Measurements from ENCODE around the gene GRIP1.
A peak's percentile ranks its signal among the peaks of the same experiment; 100 is the strongest.

GRIP1 gene

DNA sequence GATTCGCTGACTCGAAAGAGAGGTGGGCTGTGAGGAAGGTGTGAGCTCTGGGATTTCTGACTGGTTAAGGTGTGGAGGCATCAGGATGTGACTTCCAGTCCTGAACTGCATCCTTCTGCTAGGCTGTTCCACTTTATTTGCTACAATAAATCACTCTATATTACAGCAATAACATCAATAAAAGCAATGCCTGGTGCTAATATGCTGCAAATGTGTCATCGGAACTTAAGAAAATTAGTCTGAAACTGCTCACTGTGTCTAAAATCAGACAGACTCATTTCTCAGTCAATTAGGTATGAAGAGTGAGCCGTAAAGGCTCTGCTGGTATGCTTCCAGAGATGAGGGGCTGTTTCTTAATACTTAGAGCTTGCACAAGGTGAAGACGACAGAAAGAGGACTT is 250.0 kb downstream of the GRIP1 start:
- DNase-seq, result no peak

- no peak for DNase-seq
Observed at GRCh38 chr12:66428261-66428660, 250.6 kb downstream of the GRIP1 start.

GRCh38 chr12:66426696-66427095 is 252.2 kb downstream of the GRIP1 start:
- DNase-seq, result no peak

- no peak for DNase-seq
Observed at GRCh38 chr12:66423266-66423665, 255.6 kb downstream of the GRIP1 start.

GRCh38 chr12:66418908-66419307 is 260.0 kb downstream of the GRIP1 start:
- DNase-seq, result no peak

- no peak for DNase-seq
Observed at GRCh38 chr12:66417217-66417616, 261.7 kb downstream of the GRIP1 start.

DNA sequence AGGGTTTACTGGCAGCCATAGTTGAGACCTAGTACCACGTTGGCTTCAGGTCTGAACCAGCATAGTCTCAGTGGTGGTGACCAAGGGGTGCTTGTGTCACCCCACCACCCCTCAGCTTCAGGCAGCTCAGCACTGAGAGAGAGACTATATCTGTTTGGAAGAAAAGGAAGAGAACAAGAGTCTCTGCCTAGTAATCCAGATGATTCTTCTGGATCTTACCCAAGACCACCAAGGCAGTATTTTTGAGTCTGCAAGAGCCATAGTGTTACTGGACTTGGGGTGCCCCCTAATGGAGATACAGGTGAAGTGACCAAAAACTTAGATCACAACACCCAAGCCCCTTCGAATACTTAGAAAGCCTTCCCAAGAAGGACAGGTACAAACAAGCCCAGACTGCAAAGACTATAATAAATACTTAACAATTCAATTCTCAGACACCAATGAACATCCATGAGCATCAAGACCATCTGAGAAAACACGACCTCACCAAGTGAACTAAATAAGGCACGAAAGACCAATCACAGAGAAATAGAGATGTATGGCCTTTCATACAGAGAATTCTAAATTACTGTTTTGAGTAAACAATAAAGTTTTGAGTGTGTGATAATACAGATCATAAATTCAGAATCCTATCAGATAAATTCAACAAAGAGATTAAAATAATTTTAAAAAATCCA is 269.5 kb downstream of the GRIP1 start:
- peak; percentile 75 for DNase-seq

DNA sequence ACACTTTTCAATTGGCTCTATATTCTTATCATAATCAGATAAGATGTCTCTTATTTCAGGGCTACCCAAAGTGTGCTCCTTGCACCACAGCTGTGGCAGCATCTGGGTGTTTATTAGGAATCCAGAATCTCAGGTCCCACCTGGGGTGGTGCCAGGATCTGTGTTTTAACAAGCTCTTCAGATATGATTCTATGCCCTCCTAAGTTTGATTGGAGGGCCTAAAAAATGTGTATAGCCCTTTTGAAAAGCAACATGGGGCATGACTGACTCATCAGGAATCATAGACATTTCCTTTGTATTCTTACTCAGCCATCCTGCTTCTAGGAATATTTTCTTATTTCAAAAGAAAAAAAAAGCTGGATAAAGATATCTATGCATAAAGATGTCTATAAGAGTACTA is 273.5 kb downstream of the GRIP1 start:
- no peak for DNase-seq

GRCh38 chr12:66403746-66404145 is 275.1 kb downstream of the GRIP1 start:
- DNase-seq, result no peak

- DNase-seq, result no peak
Observed at GRCh38 chr12:66399911-66400306, 279.0 kb downstream of the GRIP1 start.

DNA sequence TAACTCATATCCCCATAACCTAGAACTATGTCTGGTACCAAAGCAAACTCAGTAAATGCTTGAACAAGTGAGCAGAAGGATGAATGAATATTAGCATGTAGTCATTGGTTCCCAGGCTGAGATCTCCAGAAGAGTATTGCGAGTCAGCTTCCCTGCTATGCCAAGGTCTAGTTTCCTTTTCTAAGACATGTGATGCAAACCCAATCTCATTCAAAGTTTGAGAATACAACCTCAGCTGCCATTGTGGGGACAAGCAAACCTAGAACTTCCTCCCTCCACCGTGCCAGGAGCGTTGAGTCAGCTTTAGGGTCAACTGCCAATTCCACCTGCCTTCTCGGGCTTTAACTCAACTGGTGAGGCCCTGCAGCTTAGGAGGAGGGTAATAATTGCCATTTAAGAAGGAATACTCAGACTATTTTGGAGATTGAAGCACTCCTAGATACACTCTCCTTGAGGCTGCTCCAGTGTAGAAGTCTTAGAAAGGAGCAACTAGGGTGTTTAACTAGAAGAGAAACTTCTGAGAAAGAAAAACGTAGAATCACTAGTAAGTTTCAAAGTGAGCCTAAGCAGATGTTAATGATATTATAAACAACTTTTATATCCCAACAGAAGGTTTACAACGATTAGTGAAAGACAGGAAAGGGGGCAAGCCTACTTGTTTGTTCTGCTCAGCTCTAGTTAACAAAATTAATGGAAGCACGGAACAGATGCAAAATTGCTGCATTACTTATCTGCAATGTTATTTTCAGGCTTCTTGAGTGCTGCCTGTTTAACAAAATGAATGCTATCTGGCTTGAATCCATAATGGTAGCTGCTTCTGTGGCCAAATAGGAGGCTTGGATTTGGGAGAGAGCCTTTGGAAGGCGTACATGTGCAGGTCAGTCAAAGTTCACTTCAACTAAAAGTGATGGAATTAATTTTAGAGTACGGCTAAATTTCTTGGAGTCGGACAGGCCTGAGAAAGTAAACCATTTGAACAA is 279.7 kb downstream of the GRIP1 start:
- DNase-seq, result no peak

DNA sequence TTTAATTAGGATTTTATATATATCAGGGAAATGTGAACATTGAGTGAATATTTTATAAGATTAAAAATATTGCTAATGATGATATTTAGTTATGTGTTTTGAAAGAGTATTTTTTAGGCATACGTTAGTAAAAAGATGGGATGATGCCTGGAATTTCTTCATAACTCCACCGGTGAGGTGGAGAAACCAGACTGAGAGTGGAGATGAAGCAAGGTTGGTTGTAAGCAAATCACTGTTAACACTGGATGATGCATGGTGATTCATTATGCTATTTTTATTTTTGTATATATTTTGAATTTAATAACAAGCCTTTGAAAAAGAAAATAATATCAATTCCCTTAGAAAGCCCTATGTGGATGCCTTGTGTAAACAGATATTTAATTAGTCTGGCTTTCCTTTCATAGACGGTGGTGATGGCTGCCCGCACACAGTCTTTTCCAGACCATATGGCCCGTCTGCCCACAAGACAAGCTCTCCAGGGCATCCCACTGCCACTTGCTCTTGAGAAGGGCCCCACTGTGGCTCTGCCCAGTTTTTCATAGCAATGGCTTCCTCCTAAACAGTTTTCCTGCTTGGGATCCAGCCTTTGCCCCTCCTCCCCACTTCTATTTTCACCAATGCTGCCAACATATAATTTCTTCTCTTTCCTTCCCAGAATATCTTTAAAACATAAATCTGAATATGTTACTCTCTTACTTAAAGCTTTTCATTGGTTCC is 281.1 kb downstream of the GRIP1 start:
- DNase-seq, result no peak

GRCh38 chr12:66393890-66394289 is 285.0 kb downstream of the GRIP1 start:
- DNase-seq, result no peak

DNA sequence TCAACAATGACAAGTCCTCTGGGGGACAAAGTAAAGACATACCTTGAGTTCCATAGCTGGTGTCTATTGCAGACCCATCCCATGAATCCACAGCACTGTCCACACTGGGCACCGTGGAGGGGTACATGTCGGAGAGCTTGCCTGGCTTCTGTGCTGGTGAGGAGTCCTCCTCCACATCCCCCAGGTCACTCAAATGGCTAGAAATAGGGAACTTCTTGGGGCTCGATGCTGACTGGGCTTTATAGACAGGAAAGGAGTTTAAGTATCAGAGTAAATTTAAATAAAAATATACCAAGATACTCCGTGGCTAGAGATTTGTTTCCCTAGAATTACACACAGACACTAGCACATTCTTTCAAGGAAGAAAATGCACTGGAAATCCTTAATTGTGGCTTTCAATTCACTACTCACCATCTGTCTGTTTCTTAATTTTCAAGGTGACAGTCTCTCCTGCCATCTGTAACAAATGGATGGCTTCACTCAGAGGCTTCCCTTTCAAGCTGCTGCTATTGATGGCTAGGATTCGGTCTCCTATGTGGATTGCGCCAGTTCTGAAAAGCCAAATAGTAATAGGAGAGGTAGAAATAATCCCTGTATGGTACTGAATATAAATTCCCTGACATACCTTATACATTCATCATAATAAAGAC is 286.5 kb downstream of the GRIP1 start:
- no peak for DNase-seq

GRCh38 chr12:66388517-66388916 is 290.4 kb downstream of the GRIP1 start:
- DNase-seq, result peak; percentile 11

- DNase-seq, result no peak
Observed at GRCh38 chr12:66387117-66387516, 291.8 kb downstream of the GRIP1 start.

DNA sequence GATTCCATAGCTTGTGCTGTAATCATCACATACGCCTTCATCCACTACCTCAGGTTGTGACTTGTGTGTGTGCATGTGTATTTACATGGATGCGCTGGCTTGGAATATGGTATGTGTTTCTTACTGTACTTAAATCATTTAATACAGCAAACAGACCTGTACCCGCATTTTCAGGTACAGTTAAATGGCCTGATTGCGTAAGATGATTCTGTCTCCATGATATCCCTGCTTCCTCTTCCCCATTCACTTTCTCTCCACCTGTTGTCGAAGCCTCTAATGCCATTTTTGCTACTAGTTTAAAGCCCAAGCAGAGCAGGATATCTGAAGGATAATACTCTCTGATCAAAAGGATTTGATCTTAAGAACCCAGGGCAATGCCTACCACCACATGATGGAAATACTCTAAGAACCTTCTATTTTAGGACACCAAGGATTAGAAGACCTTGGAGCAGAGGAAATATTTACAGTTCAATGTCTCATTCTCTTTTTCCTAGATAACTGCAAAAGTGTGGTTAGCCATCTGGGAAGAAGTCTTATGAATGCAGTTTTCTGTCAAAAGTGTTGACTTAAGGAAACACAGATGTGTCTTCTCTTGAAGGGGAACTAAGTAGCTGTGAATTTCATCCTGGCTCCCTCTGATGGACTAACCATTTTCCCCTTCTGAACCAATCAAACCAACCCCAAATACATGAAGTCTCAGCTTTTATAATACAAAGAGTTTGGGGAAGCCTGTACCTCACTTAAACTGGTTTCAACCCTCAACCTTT is 297.9 kb downstream of the GRIP1 start:
- no peak for DNase-seq

DNA sequence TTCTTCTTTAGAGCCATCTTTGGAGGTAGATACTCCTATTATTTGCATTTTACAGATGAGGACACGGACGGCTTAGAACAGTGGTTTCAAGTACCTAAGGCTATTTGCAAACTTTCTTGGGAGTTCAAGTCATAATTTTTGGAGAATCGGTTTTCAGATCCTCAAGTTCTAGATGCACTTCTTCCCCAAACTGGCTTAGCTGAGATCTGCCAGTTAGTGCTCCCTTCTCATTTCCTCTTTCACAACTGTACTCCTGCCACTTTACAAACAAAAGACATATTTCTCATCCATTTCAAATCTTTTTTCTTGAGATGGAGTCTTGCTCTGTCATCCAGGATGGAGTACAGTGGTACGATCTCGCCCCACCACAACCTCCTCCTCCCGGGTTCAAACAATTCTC is 299.3 kb downstream of the GRIP1 start:
- DNase-seq, result no peak

DNA sequence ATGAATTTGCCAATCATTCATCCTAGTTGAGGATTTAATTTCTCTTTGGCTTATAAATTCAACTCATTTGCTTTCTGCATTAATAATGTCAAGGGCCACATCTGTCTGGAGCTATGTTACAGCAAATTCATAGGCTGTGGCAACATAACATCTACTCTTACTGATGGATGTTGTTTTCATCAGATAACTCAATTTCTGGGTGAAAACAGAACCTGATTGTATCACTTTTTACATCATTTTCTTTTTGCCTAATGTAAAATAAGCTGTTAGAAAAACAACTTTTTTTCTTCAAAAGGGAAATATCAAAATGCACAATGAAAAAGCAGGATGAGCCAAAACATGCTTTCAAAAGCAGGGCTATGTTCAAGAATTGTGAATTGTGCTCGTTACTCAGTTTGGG is 303.3 kb downstream of the GRIP1 start:
- DNase-seq, result no peak

GRCh38 chr12:66371982-66372381 is 306.9 kb downstream of the GRIP1 start:
- DNase-seq, result no peak

DNA sequence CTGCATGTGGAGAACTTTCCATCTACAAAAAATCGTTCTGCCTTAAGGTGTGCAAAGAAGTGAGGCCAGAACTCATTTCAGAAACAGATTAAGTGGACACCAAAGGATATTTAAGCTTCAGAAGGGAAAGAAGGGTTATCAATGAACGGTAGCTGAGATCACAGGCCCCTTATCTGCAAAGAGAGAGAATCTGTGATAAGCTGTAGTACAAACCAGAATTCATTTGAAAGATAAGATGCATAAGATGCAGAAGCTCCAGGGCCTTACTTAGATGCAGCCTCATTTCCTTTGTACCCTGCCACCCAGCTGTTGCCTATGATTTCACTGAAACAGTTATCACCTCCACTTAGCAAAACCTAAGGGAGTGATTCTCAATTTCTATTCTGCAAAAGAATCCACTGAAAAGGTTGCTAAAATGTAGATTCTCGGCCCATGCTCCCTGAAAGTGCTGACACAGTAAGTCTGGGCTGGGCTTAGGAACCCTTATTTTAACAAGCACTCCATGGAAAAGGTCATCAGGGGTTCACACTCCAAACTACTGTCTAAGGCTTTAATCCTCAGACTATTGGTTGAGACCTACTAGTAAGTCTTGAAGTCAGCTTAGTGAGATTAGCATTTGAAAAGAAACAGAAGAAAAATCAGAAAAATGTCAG is 311.7 kb downstream of the GRIP1 start:
- no peak for DNase-seq

All from OCI-M1 (cell line).